HK-2 (cell line): ENCODE measurements around the gene OGDH.
"Not testable (repeated sequence)": the region's sequence is repeated elsewhere in the genome, so short reads cannot be mapped to it uniquely, and the experiment has no call there.

ENCODE experiments used
- DNase-seq: peaks from one replicate; pipeline ENCODE4 v3.0.0-alpha.2; 2018; ENCODE audit not compliant: unreplicated experiment

The OGDH gene

GRCh38 chr7:44606341-44607140 is at the start of gene OGDH:
Gene OGDH, plus strand, starts transcription at chr7:44606627. Its CDS starts 17,717 bp downstream, at chr7:44624344.
- peak; percentile 99 for DNase-seq

- DNase-seq: no peak
Observed at GRCh38 chr7:44557485-44557884, 48.9 kb upstream of the OGDH start.

GRCh38 chr7:44559485-44559884 is 46.9 kb upstream of the OGDH start:
- no peak for DNase-seq

GRCh38 chr7:44561481-44561880 is 44.9 kb upstream of the OGDH start:
- no peak for DNase-seq

GRCh38 chr7:44561962-44562621 is 44.3 kb upstream of the OGDH start:
- DNase-seq: peak; percentile 44

GRCh38 chr7:44562622-44562962 is 43.8 kb upstream of the OGDH start:
- DNase-seq: not testable (repeated sequence)

- DNase-seq: no peak
Observed at GRCh38 chr7:44563171-44563679, 43.2 kb upstream of the OGDH start.

- no peak for DNase-seq
Observed at GRCh38 chr7:44564606-44565005, 41.8 kb upstream of the OGDH start.

GRCh38 chr7:44565097-44565794 is 41.2 kb upstream of the OGDH start:
- DNase-seq: peak; percentile 63

- no peak for DNase-seq
Observed at GRCh38 chr7:44565795-44566559, 40.5 kb upstream of the OGDH start.

- DNase-seq: no peak
Observed at GRCh38 chr7:44566680-44567079, 39.7 kb upstream of the OGDH start.

- DNase-seq: no peak
Observed at GRCh38 chr7:44567884-44568283, 38.5 kb upstream of the OGDH start.

GRCh38 chr7:44568771-44569560 is 37.5 kb upstream of the OGDH start:
- no peak for DNase-seq

- DNase-seq: no peak
Observed at GRCh38 chr7:44569959-44570358, 36.5 kb upstream of the OGDH start.

- DNase-seq: no peak
Observed at GRCh38 chr7:44572771-44573170, 33.7 kb upstream of the OGDH start.

GRCh38 chr7:44573464-44574286 is 32.8 kb upstream of the OGDH start, which contains the start of gene DDX56:
Gene DDX56, minus strand, starts transcription at chr7:44573908. Its CDS starts 13 bp downstream, at chr7:44573895.
- peak; percentile 93 for DNase-seq

GRCh38 chr7:44574287-44574872 is 32.0 kb upstream of the OGDH start:
- no peak for DNase-seq

GRCh38 chr7:44575054-44575453 is 31.4 kb upstream of the OGDH start:
- no peak for DNase-seq

- DNase-seq: no peak
Observed at GRCh38 chr7:44576228-44576627, 30.2 kb upstream of the OGDH start.
